ENCODE measurements around the gene PLP2.
A peak's percentile ranks its signal among the peaks of the same experiment; 100 is the strongest.
"Not testable (repeated sequence)": the region's sequence is repeated elsewhere in the genome, so short reads cannot be mapped to it uniquely, and the experiment has no call there.

The PLP2 gene

GRCh38 chrX:49171752-49172279 is at the start of gene PLP2:
Gene PLP2, plus strand, starts transcription at chrX:49171898. Its CDS starts 103 bp downstream, at chrX:49172001.
- H3K4me3 ChIP-seq (ENCODE audit: low read depth, low read length), result peak within 1 kb of the TSS; percentile 68
- no peak for TF ChIP-seq CTCF (IDR thresholded peaks at IDR 0.05; ENCODE audit: borderline replicate concordance, insufficient read depth, low read depth, low read length)

GRCh38 chrX:49122499-49122898 is 49.2 kb upstream of the PLP2 start:
- TF ChIP-seq CTCF (IDR thresholded peaks at IDR 0.05; ENCODE audit: borderline replicate concordance, insufficient read depth, low read depth, low read length), result no peak

GRCh38 chrX:49127742-49128258 is 43.9 kb upstream of the PLP2 start:
- not testable (repeated sequence) for H3K4me3 ChIP-seq (ENCODE audit: low read depth, low read length)

More at GRCh38 chrX:49122499-49122898, 49.2 kb upstream of the PLP2 start:
- H3K4me3 ChIP-seq (ENCODE audit: low read depth, low read length), result peak overlapping the region; percentile 75

GRCh38 chrX:49129427-49129826 is 42.3 kb upstream of the PLP2 start:
- H3K4me3 ChIP-seq (ENCODE audit: low read depth, low read length), result no peak overlapping the region
- 0 out of 2 replicates have a peak, but pooled peaks have one; percentile 1 for TF ChIP-seq CTCF (IDR thresholded peaks at IDR 0.05; ENCODE audit: borderline replicate concordance, insufficient read depth, low read depth, low read length)

GRCh38 chrX:49132275-49132674 is 39.4 kb upstream of the PLP2 start:
- H3K4me3 ChIP-seq (ENCODE audit: low read depth, low read length), result not testable (repeated sequence)

- TF ChIP-seq CTCF (IDR thresholded peaks at IDR 0.05; ENCODE audit: borderline replicate concordance, insufficient read depth, low read depth, low read length), result no peak
- no peak overlapping the region for H3K4me3 ChIP-seq (ENCODE audit: low read depth, low read length)
Measured at GRCh38 chrX:49133759-49134158, 37.9 kb upstream of the PLP2 start.

GRCh38 chrX:49137492-49137891 is 34.2 kb upstream of the PLP2 start:
- TF ChIP-seq CTCF (IDR thresholded peaks at IDR 0.05; ENCODE audit: borderline replicate concordance, insufficient read depth, low read depth, low read length), result no peak
- H3K4me3 ChIP-seq (ENCODE audit: low read depth, low read length), result no peak overlapping the region

GRCh38 chrX:49139713-49140112 is 32.0 kb upstream of the PLP2 start:
- no peak for TF ChIP-seq CTCF (IDR thresholded peaks at IDR 0.05; ENCODE audit: borderline replicate concordance, insufficient read depth, low read depth, low read length)
- H3K4me3 ChIP-seq (ENCODE audit: low read depth, low read length), result no peak overlapping the region

Measured in GM12875 (cell line).